GM03348 (cell line): ENCODE results near the gene OSBPL10.

Experiments used
- DNase-seq: peaks from one replicate; pipeline ENCODE4 v3.0.0; 2012; ENCODE audit warnings: low spot score

Gene OSBPL10

DNA sequence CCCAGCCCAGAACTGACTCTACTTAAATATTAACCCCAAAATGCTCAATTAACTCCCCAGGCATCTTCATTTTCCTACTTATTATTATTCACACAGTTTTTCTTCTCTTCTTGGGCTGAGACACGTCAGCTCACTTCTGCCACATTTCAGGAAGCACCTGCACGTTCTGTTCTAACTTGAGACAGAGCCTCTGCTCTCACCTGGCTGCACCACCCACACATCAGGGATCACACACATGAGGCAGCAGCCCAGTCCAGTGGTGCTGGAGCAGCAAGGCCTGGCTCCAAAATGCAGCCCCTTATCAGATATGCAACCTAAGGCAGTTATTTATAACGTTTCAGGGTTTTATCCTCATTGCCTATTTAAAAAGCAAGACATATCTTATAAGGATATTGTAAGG lies 127.5 kb downstream of the OSBPL10 start:
- no peak for DNase-seq

DNA sequence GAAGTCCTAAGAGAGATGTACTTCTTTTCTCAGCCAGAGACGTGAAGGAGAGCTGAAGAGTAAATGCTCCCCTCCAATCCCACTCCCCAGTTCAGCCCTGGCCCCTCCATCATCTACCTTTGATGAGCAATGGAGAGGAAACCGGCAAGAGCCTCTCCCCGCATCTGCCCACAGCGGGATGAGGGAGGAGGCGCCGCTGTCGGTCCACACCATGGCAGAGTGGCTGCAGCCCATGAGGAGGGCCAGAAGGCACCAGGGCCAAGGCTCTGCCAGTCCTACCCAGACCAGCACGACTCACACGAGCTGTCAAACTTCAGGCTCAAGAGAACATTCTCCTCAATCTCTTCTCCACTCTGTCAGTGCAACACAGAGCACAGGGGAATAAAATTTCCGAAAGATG lies 129.8 kb downstream of the OSBPL10 start:
- DNase-seq, result no peak

DNA sequence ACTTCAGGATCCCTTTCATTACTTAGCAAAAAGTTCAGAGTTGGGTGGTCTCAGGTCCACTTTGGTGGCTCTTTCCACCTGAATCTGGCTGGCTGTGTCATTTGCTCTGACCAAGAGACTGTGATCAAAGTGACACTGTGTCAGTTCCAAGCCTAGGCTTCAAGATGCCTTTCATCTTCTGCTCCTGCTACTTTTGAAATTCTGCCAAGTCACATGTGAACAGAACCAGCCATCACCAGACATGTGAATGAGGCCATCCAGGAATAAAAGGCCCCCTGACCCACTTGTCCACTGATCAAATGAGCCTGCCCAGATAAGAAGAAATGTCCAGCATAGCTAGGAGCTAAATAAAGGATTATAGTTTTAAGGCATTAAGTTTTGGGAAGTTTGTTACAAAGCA lies 132.2 kb downstream of the OSBPL10 start:
- no peak for DNase-seq

DNA sequence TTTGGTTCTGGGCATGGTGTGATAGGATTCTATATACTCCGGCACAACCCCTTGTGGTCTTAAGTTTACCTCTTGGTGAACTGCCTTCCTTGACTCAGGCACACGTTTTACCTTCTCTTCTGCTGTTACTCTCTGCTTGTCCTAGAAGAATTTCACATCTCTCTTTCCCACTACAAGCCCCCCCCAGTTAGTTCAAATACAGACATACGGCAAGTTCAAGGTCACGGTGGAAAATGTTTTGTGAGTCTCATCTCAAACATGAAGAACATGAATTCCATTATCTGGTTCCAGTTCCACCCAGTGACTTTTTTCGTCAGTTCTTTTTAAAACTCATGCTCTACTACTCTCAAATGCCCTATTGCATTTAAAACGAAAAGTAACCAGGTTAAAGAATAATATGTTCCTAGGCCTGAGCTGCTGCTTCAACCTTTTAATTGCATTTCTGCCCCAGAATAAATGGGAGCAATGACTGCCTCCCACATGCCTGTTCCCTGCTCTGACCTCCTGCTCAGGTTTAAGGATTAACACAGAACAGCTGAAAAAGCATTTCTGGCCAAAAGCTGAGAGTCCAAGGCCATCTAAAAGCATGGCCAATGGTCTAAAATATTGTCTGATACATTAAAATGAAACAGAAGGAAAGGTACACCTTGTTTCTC lies 132.8 kb downstream of the OSBPL10 start:
- no peak for DNase-seq

DNA sequence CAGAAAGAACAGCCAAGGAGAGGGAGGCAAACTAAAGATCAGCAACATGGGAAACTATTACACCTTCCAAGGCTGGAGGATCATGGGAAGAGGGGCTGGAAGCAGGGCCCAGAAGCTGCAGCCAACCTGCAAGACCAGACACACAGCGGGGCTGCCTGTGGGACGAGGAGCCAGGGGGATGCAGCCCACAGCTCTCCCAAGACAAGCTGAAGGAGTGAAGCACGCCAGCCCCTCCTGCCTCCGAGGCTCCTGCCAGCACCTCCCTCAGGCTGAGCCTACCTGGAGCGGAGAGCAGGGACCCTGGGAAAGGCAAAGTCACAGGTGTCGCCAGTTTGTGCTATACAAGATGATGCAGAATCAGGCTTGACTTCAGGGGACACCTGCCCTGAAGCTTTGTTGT lies 133.3 kb downstream of the OSBPL10 start:
- no peak for DNase-seq

DNA sequence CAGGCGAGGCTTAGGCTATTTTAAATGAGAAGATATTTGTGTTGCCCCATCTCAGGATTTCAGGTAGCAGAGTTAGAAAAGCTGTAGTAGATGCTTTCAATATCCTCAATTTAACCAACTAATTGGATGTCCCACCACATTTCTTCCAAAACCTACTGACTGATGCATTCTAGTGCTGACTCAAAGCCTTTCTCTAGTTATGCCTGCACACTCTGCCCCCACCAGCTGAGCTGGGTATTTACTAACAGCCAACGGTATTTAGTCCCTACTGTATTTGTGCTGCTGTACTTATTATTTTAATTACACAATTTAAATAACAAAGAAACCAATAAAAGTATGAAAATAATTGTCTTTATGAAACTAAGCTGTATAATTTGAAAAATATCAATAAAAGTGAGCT lies 139.5 kb downstream of the OSBPL10 start:
- no peak for DNase-seq

DNA sequence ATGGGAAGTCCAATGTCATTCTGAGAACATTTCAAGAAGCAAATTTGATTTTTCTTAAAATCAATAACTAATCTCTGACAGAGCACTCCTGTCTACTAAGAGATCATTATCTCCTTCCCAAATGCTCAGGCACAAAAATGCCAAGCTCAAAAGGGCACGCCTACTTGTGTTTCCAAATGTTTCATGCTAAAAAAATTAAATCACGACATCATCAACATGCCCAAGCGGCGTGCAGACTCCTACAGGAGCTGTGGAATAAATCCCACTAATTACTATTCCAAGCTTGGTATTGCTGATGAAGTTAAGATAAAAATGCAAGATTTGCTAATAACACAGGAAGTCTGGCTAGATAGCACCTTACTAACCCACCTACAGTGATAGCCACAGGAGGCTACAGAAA lies 140.8 kb downstream of the OSBPL10 start:
- no peak for DNase-seq

DNA sequence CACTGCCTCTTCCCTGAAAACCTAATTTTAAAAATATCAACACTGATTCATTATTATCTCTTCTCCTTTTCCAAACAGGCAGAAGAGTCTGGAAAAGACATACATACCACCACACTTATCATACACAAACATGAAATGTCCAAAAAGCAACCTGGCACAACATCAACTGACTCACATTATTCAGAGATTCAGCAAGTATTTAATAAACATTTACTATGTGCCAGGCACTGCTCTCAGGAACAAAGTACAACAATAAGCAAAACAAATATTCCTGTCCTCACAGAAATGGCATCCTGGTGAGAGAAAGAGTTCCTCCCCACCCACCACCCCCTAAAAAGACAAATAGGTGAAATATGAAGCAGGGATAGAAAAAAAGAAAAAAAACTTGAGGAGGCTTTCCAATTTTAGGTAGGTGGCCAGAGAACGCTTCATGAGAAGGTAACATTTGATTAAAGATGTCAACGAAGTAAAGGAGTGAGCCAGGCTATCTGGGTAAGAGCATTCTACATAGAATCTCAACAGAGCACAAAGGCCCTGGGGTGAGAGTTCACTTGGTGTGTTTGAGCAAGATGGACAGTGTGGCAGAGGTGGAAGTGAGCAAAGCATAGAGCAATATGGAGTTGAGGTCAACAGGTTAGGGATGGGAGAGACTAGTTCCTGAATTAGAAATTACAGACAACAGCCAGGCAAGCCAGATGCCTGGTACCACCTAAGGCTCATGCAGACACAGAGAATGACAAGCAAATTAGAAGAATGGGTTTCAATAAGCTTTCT lies 141.7 kb downstream of the OSBPL10 start:
- no peak for DNase-seq

DNA sequence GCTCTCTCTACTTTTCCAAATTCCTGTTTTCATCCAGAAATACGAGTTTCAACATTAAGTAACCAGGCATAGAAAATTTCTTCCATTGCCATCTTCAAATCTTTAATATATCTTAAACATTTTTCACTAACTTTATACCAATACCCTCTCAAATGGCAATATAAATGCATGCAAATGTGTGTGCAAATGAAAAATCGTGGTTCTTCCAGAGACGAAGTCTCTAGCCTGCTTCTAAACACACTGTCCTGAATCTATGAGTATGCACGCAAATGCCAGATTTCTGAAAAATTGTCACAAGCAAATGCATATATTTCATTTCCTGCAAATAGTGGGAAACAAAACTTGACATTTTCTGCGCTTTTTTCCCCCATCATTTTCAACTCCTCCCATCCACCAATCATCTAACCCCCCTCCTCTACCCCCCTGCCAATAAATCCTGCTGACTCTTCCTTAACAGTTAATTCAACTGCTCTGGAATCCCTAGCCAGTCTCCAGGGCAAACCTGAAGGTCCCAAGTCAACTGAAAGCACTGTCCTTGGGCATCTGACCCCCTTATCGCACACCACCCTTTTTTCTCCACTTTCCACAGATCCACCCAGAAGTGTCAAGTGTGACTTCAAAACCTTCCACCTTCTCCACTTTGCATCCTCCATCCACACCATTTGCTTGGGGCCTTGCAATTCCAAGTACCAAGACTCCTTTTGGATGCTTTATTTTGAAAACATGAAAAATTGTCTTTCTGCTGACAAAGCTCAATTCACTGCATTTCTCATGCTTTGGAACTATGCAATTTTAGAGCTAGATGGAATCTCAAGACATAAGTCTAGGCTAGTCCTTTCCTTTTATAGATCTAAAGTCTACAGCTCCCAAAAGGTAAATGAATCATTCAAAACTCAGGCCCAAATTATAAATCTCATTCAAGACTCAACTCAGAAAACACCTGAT lies 144.7 kb downstream of the OSBPL10 start:
- no peak for DNase-seq

DNA sequence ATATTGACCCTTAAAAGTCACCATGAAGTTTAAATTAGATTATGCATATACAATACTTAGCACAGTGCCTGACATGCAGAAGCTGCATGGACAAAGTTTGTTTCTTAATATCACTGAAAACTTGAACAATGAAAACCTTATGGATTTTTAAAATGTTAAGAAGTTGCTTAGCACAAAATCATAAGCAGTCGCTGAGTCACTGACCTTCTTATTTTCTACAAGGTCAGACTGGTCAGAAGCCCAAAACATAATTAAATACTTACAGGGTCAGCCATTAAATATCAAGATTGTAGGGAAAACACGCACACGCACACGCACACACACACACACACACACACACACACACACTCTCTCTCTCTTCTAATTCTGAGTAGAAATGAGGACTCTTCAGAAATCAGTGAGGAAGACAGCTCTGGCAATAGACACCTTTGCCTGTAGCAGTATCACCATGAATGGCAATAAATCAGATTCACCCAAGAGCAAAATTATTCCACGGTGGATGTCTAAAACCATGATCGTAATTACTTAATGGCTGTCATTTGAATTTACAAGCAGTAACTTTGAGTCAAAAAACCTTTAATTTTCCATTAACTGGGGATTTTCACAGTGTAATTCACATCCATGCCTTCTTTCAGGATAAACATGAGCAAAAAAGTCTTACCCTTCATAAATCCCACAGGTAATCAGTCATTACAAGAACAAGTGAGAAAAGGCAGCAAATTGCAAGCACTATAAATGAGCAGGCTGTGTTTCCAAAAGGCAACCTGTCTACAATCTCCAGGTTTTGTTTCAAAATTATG lies 147.5 kb downstream of the OSBPL10 start:
- DNase-seq, result no peak

DNA sequence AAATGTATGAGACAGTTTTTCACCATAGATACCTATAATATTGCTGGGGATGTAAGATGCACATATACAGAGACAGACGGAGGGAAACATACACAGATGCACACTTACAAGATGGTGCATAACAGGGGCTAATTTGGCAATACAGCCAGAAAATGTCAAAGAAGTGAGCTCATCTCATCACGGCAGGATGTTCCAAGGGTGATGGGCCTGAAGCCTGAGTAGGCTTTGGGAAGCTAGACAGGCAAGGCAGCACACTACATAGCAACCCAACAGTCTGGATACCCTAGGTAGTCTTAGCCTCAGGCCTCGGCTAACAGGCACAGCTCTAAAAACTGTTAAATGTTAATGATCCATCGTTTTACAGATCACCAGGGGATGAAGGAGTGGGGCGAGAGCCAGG lies 148.5 kb downstream of the OSBPL10 start:
- no peak for DNase-seq

DNA sequence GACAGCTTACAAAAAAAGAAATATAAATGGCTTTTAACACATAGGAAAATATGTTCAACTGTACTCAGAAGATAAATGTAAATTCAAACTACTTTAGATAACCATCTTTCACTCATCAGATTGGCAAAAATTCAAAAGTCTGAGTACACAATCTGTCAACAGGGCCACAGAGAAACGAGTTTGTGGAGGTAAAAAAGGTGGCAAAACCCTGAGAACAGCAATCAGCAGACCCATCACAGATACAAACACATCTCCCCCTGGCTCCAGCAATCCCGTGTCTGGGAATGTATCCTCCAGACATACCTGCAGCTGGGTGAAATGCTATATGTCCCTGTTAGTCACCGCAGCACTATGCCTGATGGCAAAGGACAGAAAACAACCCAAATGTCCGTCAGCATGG lies 149.5 kb downstream of the OSBPL10 start:
- DNase-seq, result no peak

DNA sequence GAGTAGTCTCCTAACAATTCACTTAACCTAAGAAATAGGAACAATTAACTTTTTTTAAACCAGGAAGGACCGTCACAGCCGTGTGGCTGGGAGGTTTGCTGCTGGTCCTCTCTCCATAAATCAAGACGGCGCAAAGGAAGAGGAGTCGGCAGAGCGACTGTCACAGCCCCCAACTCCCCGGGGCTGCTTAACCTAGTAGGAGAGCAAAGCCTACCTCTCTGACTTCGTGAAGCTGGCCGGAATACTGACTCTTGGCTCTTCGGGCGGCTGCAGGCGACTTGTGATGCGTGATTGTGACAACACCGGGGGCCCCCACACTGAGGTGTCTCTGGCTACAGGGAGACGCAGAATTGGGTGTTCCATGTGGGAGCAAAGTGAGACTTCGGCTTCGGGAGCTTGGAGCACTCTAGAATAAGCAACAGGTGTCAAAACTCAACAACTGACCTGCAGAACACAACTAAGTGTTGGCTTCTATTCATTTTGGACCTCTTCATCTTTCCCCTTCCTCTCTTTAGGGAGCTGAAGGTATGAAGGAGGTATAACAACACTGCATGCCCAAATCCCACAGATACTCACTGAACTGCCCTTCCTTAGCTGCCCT lies 151.1 kb downstream of the OSBPL10 start:
- no peak for DNase-seq

DNA sequence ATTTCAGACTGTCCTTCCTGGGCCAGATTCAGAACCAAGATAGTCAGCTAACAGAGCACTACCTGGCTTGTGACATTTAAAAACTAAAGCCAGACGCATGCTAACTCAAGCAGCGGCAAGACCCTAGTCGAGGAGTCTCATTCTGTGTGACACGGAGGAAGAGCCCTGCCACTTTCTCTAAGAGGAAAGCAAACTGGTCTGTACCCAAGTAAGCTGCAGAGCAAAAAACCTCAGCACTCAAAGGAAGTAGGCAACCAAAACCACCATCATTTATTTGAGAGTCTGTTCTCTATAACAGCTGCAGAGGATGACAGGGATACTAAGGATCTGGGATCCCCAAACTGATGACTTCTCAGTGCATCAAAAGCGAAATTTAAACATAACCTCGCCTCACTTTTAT lies 152.1 kb downstream of the OSBPL10 start:
- DNase-seq, result no peak

DNA sequence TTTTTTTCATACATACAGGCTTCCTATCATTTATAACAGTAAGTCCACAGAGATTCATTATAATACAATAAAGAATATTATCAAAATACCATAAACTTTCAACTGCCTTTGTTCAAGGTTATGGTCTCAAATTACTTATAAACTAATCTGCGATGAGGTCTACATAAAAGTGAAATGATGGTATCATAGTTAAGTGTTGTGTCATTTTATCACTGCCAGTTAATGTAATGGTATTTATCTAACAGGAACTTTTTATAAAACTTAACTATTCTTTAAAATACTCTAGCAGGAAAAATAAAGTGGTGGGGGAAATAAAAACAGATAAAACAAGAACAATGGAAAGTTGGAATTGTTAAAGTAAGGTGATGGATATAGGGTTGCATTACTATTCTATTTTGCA lies 153.1 kb downstream of the OSBPL10 start:
- DNase-seq, result no peak

DNA sequence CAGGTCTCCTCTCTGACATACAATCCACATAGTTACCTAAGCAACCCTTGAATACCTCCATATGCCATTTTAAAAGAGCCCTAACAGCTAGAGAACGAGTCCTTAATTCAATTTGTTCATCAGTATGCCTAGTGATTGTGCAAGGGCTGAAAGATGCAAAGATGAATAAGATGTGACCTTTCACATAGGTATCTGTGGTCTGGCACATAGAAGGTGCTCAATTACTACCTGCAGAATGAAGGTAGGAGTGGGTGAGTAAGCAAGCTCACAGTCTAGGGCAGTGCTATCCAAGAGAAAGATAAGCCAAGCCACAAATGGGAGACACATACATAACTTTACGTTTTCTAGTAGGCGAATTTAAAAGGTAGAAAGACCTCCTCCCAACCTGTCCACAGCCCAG lies 157.9 kb downstream of the OSBPL10 start:
- DNase-seq, result no peak

DNA sequence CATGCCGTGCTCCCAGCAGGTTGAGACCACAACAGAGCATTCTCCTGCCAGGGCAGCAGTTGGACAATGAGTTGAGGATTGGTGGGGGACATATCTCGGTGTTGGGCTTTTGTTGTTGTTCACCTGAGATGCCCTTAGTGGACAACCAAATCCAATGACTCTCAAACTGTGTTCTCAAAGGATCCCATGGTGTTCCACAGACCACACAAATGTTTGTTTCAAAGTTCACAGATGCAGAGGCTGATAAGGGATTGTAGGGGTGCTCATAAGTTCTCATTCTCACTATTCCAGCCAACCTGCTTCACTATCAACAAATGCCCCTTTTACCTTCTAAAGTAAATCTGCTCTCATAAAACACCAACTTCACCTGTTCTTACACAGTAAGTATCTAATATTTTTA lies 159.9 kb downstream of the OSBPL10 start:
- DNase-seq, result no peak

DNA sequence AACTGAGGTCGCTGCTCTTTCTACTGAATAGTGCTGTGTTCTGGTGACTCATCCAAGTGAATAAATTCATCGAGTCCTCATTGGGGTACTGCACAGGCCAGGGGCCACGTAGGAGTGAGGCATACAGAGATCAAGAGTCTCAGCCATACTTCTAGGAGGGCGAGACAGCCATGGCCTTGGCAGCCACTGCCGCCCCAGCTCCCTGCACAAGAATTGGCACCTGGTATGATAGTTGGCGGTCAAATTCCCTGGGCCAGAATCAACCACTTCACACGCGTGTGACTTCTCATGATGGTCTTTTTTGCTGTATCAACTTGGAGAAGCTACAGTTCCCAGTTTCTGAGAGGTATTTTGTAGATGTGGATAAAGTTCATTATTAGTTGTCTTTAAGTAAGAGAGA lies 161.6 kb downstream of the OSBPL10 start:
- no peak for DNase-seq

DNA sequence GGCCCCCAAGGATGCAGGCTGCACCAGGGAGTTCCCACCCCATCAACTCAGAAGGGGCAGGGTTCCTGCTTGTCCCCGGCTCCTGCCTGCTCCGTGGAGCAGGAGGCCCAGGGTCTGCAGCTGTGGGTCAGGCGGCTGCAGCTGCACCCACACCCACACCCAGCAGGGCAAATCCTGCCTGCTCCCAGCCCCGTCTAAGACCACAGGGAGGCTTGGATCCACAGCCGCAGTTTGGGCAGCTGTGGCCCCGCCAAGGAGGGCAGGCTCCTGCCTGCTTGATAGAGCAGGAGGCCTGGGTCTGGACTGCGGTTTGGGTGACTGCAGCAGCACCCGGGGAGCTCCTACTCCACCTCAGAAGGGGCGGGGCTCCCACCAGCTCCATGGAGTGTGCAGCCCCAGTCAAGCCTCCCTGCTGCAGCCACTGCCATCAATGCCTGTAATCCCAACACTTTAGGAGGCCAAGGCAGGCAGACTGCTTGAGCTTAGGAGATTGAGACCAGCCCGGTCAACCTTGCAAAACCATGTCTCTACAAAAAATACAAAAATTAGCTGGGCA lies 163.6 kb downstream of the OSBPL10 start:
- DNase-seq, result no peak

DNA sequence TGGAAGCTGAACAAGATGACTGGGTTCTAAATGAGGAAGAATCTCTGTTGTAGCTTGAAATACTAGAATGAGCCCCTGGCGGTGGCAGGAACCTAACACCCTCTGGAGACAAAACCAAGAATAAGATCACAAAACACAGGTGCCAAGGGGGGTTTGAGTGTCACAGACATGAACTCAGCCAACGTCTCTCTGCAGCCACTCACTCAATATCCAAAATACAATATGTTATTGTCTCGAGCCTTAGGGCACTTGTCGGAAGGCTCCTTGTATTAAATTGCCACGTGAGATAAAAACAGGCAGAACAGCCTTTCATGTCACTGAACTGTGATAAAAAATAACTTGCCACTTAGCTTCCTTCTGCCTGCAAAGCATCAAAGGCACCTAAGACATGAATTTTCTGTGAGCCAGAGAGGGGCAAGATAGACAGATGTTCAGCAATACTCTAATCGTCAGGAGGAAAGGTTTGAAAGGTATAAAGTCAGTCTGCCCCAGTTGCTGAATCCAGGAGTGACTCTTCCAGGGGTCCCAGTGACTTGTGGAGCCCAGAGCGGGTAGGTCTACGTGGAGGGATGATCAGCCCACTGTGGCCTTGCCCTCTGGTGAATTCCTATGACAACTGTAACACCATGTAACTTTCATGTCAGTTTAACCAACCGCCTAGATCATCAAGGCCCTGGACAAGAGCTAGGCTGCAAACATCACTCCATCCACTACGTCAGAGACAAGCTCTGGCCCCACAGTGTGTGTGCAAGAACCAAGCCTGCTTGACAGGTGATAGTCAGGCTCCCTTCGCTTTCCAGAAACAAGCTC lies 165.2 kb downstream of the OSBPL10 start:
- no peak for DNase-seq
